DOHH2 (cell line): ENCODE data around the gene KDM3A.

Experiments used
- H3F3A ChIP-seq: fragments of 200-600 bp; sonication (generic), shearing (Covaris generic); 2 replicates; pipeline ENCODE4 v1.6.0; 2016; ENCODE audit warnings: antibody characterized with exemption, mild to moderate bottlenecking; ENCODE audit not compliant: control insufficient read depth, insufficient read depth
- H3K27ac ChIP-seq: fragments of 200-600 bp; sonication (generic); 2 replicates; pipeline ENCODE4 v1.5.1; 2014; ENCODE audit warnings: low read depth, mild to moderate bottlenecking, low read length, moderate library complexity
- H3K27me3 ChIP-seq: fragments of 200-600 bp; sonication (generic); 2 replicates; pipeline ENCODE4 v1.6.1; 2014; ENCODE audit warnings: mild to moderate bottlenecking, low read length, mixed read lengths; ENCODE audit not compliant: control insufficient read depth
- H3K36me3 ChIP-seq: fragments of 200-600 bp; sonication (generic); 2 replicates; pipeline ENCODE4 v1.6.1; 2014; ENCODE audit warnings: mild to moderate bottlenecking, low read length, moderate library complexity, mixed read lengths; ENCODE audit not compliant: control insufficient read depth
- H3K4me1 ChIP-seq: fragments of 200-600 bp; sonication (generic); 2 replicates; pipeline ENCODE4 v1.6.1; 2014; ENCODE audit warnings: mild to moderate bottlenecking, low read length, mixed read lengths; ENCODE audit not compliant: control insufficient read depth
- H3K4me2 ChIP-seq: fragments of 200-600 bp; sonication (generic); 2 replicates; pipeline ENCODE4 v1.6.0; 2014; ENCODE audit warnings: mild to moderate bottlenecking, low read length, moderate library complexity
- H3K4me3 ChIP-seq: fragments of 200-600 bp; sonication (generic); 2 replicates; pipeline ENCODE4 v1.5.1; 2014; ENCODE audit warnings: mild to moderate bottlenecking, low read length, mixed read lengths
- H3K79me2 ChIP-seq: fragments of 200-600 bp; sonication (generic); 2 replicates; pipeline ENCODE4 v1.6.1; 2014; ENCODE audit warnings: mild to moderate bottlenecking, low read length, mixed read lengths; ENCODE audit not compliant: control insufficient read depth
- H3K9me2 ChIP-seq: fragments of 200-600 bp; sonication (generic); replicated peaks from 2 replicates; pipeline ENCODE4 v1.6.1; 2014; ENCODE audit warnings: mild to moderate bottlenecking, low read length, mixed read lengths; ENCODE audit not compliant: control insufficient read depth
- H3K9me3 ChIP-seq: fragments of 200-600 bp; sonication (generic); 2 replicates; pipeline ENCODE4 v1.6.1; 2014; ENCODE audit warnings: antibody characterized with exemption, low read length, mixed read lengths; ENCODE audit not compliant: control insufficient read depth, insufficient read depth
- H4K20me1 ChIP-seq: fragments of 200-600 bp; sonication (generic); 2 replicates; pipeline ENCODE4 v1.6.0; 2014; ENCODE audit warnings: low read depth, mild to moderate bottlenecking, antibody characterized with exemption, low read length, moderate library complexity; ENCODE audit not compliant: control insufficient read depth, insufficient read depth
- CTCF ChIP-seq: fragments of 200-600 bp; sonication (generic); IDR thresholded peaks from one replicate; pipeline ENCODE4 v1.5.1; 2014; ENCODE audit warnings: antibody characterized with exemption, mild to moderate bottlenecking, low read depth, low read length; ENCODE audit not compliant: poor library complexity, severe bottlenecking
- EZH2phosphoT487 ChIP-seq: fragments of 200-600 bp; sonication (generic); IDR thresholded peaks from 2 replicates; pipeline ENCODE4 v1.6.1; 2017; ENCODE audit warnings: borderline replicate concordance, mild to moderate bottlenecking, antibody characterized with exemption, low read length, moderate library complexity, mixed read lengths

KDM3A gene

DNA sequence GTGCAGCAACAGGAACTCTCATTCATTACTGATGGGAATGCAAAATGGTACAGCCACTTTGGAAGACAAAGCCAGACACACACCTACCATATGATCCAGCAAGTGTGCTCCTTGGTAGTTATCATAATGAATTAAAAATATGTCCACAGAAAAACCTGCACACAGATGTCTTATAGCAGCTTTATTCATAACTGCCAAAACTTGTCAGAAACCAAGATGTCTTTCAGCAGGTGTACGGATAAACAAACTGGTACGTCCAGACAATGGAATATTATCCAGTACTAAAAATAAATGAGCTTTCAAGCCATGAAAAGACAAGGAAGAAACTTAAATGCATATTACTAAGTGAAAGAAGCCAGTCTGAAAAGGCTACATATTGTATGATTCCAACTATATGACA, 71.7 kb downstream of the KDM3A start:
- H3K79me2 ChIP-seq: no peaks in the 10 kb centered on the region
- H3K9me3 ChIP-seq: no peaks in the 10 kb centered on the region

GRCh38 chr2:86513948-86514660, 72.9 kb downstream of the KDM3A start:
- Histone ChIP-seq H3K27me3 (no peaks in the 10 kb centered on the region), H3F3A (no peaks in the 10 kb centered on the region), H3K9me3 (no peaks in the 10 kb centered on the region), H3K9me2 (no peaks in the 10 kb centered on the region), H4K20me1 (no peaks in the 10 kb centered on the region), H3K4me2 (no peak overlapping the region), H3K4me1 (no peaks in the 10 kb centered on the region), H3K4me3 (no peak overlapping the region), H3K79me2 (no peaks in the 10 kb centered on the region), H3K36me3 (peaks cover 10% of the 10 kb centered on the region; the same call in 1 of the 2 replicates), H3K27ac (no peak overlapping the region)
- TF ChIP-seq EZH2phosphoT487 (no peak), CTCF (no peak)

More for the DNA sequence above, 71.7 kb downstream of the KDM3A start:
- H3K9me2 ChIP-seq: no peaks in the 10 kb centered on the region
- no peaks in the 10 kb centered on the region for H3K27me3 ChIP-seq
- no peaks in the 10 kb centered on the region for H3F3A ChIP-seq
- H3K4me2 ChIP-seq: no peak overlapping the region
- no peak overlapping the region for H3K27ac ChIP-seq
- no peak overlapping the region for H3K4me3 ChIP-seq
- no peaks in the 10 kb centered on the region for H3K4me1 ChIP-seq
- H3K36me3 ChIP-seq: peaks cover 18% of the 10 kb centered on the region
- TF ChIP-seq CTCF (no peak), EZH2phosphoT487 (no peak)
- H4K20me1 ChIP-seq: no peaks in the 10 kb centered on the region

DNA sequence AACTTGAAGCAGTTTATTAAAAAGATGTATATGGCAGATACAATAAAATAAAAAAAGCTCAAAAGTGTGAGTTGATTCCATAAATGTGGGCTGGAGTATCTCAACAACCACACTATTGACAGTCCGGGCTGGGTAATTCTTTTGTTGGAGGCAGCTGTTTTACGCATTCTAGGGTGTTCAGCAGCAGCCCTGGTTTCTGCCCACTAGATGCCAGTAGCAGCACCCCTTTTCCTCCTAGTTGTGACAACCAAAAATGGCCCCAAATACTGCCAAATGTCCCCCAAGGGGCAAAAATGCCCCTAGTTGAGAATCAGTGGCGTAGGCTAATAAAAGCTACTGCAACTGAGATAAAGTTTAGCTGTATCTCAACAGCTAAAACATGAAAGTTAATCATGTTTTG, 77.3 kb downstream of the KDM3A start:
- no peaks in the 10 kb centered on the region for H3K79me2 ChIP-seq
- no peaks in the 10 kb centered on the region for H3K27me3 ChIP-seq
- no peak overlapping the region for H3K4me3 ChIP-seq
- H3K27ac ChIP-seq: no peak overlapping the region
- no peaks in the 10 kb centered on the region for H4K20me1 ChIP-seq
- H3K36me3 ChIP-seq: peaks cover 7% of the 10 kb centered on the region
- H3F3A ChIP-seq: no peaks in the 10 kb centered on the region
- no peaks in the 10 kb centered on the region for H3K4me1 ChIP-seq
- no peak overlapping the region for H3K4me2 ChIP-seq
- H3K9me2 ChIP-seq: no peaks in the 10 kb centered on the region
- TF ChIP-seq CTCF (peak; percentile 37), EZH2phosphoT487 (no peak)
- H3K9me3 ChIP-seq: peaks cover 6% of the 10 kb centered on the region; the same call in 1 of the 2 replicates
